ENCODE measurements around the gene NFRKB.

DNA sequence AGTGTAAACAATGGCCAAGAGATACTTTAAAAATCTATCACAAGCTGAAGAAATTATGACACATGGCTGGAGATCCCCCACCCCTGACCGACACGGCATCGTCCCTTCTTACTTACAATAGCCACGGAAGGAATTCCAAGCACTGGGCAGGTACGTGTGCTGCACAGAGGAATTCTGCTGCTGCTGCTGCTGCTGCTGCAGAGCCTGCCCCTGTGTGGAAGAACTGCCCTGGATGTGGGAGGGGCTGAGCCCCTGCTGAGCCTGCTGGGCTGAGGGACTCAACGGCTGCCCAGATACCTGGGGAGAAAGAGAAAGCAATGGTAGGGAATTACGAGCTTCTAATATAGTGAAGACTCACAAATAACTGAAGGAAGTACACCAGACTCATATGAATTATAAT is 15.0 kb upstream of the NFRKB start:
- TF ChIP-seq POLR2AphosphoS5 (IDR thresholded peaks at IDR 0.05), result no peak
- TF ChIP-seq, protein P1, sequence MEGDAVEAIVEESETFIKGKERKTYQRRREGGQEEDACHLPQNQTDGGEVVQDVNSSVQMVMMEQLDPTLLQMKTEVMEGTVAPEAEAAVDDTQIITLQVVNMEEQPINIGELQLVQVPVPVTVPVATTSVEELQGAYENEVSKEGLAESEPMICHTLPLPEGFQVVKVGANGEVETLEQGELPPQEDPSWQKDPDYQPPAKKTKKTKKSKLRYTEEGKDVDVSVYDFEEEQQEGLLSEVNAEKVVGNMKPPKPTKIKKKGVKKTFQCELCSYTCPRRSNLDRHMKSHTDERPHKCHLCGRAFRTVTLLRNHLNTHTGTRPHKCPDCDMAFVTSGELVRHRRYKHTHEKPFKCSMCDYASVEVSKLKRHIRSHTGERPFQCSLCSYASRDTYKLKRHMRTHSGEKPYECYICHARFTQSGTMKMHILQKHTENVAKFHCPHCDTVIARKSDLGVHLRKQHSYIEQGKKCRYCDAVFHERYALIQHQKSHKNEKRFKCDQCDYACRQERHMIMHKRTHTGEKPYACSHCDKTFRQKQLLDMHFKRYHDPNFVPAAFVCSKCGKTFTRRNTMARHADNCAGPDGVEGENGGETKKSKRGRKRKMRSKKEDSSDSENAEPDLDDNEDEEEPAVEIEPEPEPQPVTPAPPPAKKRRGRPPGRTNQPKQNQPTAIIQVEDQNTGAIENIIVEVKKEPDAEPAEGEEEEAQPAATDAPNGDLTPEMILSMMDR (IDR thresholded peaks at IDR 0.05), result no peak

All from prostate gland (tissue), 2 donors.